ENCODE results near the gene XYLT1. TPM values are rescaled to one million over a fixed set of nuclear protein-coding genes. Genes with fewer than 3 reads are reported as not detected.

XYLT1 gene
- total and polyA plus RNA-seq, 2 of the 8 experiments (the other 6 are each of a cell fraction or from before 2014, with no cell fraction given) = 6.6 to 25.4 TPM

- no peak overlapping the region for H4K91ac ChIP-seq (replicated peaks; ENCODE audit: insufficient read length, low read length)
- H3K27ac ChIP-seq (ENCODE audit: low read depth, low read length) = no peak overlapping the region
- no peak overlapping the region for H3K4me3 ChIP-seq (ENCODE audit: extremely low read depth in 1 of 4, insufficient read depth in 2 of 4, low read depth in 3 of 4, low read length in 4 of 4)
- H3K23me2 ChIP-seq (ENCODE audit: low read depth, low read length) = peaks cover 7% of the 10 kb centered on the region; the same call in 1 of the 2 replicates
- no peak overlapping the region for H3K14ac ChIP-seq (ENCODE audit: insufficient read length)
- H2BK120ac ChIP-seq (replicated peaks; ENCODE audit: low read depth, low read length) = no peak overlapping the region
- ChIA-PET CTCF (ENCODE audit: partially characterized antibody) (interaction anchor here (0.9 to 1.4 kb wide), 7 partner anchors 8 to 247 kb away, joined by 3 to 5 read pairs (median 4); no protein-coding TSS in a partner anchor), POLR2A (ENCODE audit: partially characterized antibody) (no interaction called here)
- H2BK12ac ChIP-seq (ENCODE audit: low read depth, low read length) = no peak overlapping the region
- no peak overlapping the region for H3K18ac ChIP-seq (ENCODE audit: extremely low read depth, low read length)
- no peak overlapping the region for H2AK5ac ChIP-seq (ENCODE audit: low read depth, low read length)
- peaks cover 4 to 9% (median 6%) of the 10 kb centered on the region in 4 experiments; a peak in 6 of 7 replicates for H3K4me1 ChIP-seq (replicated peaks in 1 of 4; ENCODE audit: control insufficient read depth in 3 of 4, insufficient read depth in 4 of 4, low read length in 3 of 4)
- H3K27me3 ChIP-seq (replicated peaks in 1 of 4; ENCODE audit: control insufficient read depth in 3 of 4, extremely low read depth in 1 of 4, insufficient read depth in 3 of 4, low read length in 3 of 4) = peaks cover 0 to 13% (median 2%) of the 10 kb centered on the region in 4 experiments; a peak in 5 of 7 replicates
- H3K23ac ChIP-seq (ENCODE audit: insufficient read length) = no peak overlapping the region
- no peaks in the 10 kb centered on the region for H3K36me3 ChIP-seq (ENCODE audit: control insufficient read depth in 2 of 4, insufficient read depth in 4 of 4, low read length in 3 of 4)
- no peaks in the 10 kb centered on the region for H3K9me3 ChIP-seq (ENCODE audit: insufficient read depth in 2 of 2, low read depth in 1 of 2, low read length in 1 of 2)
- no peaks in the 10 kb centered on the region for H3K79me2 ChIP-seq (ENCODE audit: control insufficient read depth in 1 of 2, insufficient read depth in 2 of 2, low read length in 2 of 2)
- no peak overlapping the region for H2BK15ac ChIP-seq (ENCODE audit: low read length)
- no peak overlapping the region for H2BK5ac ChIP-seq (ENCODE audit: low read depth, low read length)
- no peak overlapping the region for H3K9ac ChIP-seq (replicated peaks in 1 of 4; ENCODE audit: extremely low read depth in 1 of 4, low read depth in 3 of 4, low read length in 3 of 4)
- no peak for FAIRE-seq
- no peak overlapping the region for H3K4me2 ChIP-seq (ENCODE audit: insufficient read depth in 1 of 2, low read depth in 2 of 2, low read length in 2 of 2)
- H3K79me1 ChIP-seq (ENCODE audit: low read depth, low read length) = no peaks in the 10 kb centered on the region
- H4K5ac ChIP-seq (ENCODE audit: insufficient read length, low read depth, low read length) = no peak overlapping the region
- no peak overlapping the region for H3K4ac ChIP-seq (replicated peaks; ENCODE audit: insufficient read length, low read depth, low read length)
- TF ChIP-seq MAFK (IDR thresholded peaks at IDR 0.05; ENCODE audit: low read depth, low read length) = no peak
- TF ChIP-seq CTBP2 (IDR thresholded peaks at IDR 0.05; ENCODE audit: borderline replicate concordance, insufficient read depth, insufficient read length, low read length) = no peak
- no peak for TF ChIP-seq RAD21 (IDR thresholded peaks at IDR 0.05 in 1 of 2, conservative IDR thresholded peaks at IDR 0.05 in 1 of 2; ENCODE audit: low read depth in 2 of 2, low read length in 2 of 2)
- no peak for TF ChIP-seq BACH1 (IDR thresholded peaks at IDR 0.05; ENCODE audit: low read length)
- TF ChIP-seq HDAC2 (IDR thresholded peaks at IDR 0.05; ENCODE audit: borderline replicate concordance in 1 of 2, low read depth in 2 of 2, low read length in 2 of 2) = no peak
- no peak for TF ChIP-seq POU5F1 (IDR thresholded peaks at IDR 0.05; ENCODE audit: low read depth, low read length)
- TF ChIP-seq KDM5A (IDR thresholded peaks at IDR 0.05; ENCODE audit: low read length) = no peak
- no peak for TF ChIP-seq TAF1 (IDR thresholded peaks at IDR 0.05; ENCODE audit: low read depth, low read length)
- no peak for TF ChIP-seq CEBPB (IDR thresholded peaks at IDR 0.05; ENCODE audit: low read depth, low read length)
- WGBS, 2 experiments (ENCODE audit: extremely low coverage in 1 of 2, insufficient coverage in 1 of 2, insufficient read length in 1 of 2, insufficient replicate concordance in 2 of 2, low coverage in 1 of 2, low lambda C conversion rate in 2 of 2, missing lambda C conversion rate in 1 of 2) = 93% methylated on average over 7 of the region's 7 CpGs; no CpG with 5 or more reads in 1 of the 2 experiments
- H3K56ac ChIP-seq (replicated peaks; ENCODE audit: insufficient read length, low read depth, low read length) = no peak overlapping the region
- H4K20me1 ChIP-seq (replicated peaks in 1 of 2; ENCODE audit: control insufficient read depth in 1 of 2, insufficient read depth in 2 of 2, low read length in 2 of 2) = no peaks in the 10 kb centered on the region
- no peak overlapping the region for H2BK20ac ChIP-seq (ENCODE audit: low read length)
- H2AFZ ChIP-seq (ENCODE audit: low read length) = no peak overlapping the region
- no peak for DNase-seq (ENCODE audit: low read depth in 1 of 2, low spot score in 2 of 2)
- no peak overlapping the region; the same call in 1 of the 2 replicates for H4K8ac ChIP-seq (ENCODE audit: extremely low read depth, insufficient read depth, low read length)
These were observed 4.3 kb upstream of the XYLT1 start for GRCh38 chr16:17475104-17475503.

Data from H1 (cell line).